HepG2 (cell line): ENCODE results near the gene RASA2. TPM values are rescaled to one million over a fixed set of nuclear protein-coding genes. Genes with fewer than 3 reads are reported as not detected.
A peak's percentile ranks its signal among the peaks of the same experiment; 100 is the strongest.

Experiments
- ATAC-seq: fragments of 200-7000 bp; cut with Tn5 transposase; 3 replicates; pipeline ENCODE4 v1.9.1; 2020; ENCODE audit warnings: mild to moderate bottlenecking, moderate library complexity
- BruUV-seq: library from RNA; stranded (reverse); fragments of 400-500 nt; replicated peaks from 2 replicates; lab custom pipeline; 2021; lab: Mats Ljungman, UMichigan
- CTCF ChIA-PET: fragments of 300-600 bp; formaldehyde crosslinking; extraction: SDS; loops from one replicate; lab custom pipeline; 2021; ENCODE audit warnings: low total read pairs, inconsistent platforms, low intra/inter-chr PET ratio; lab: Yijun Ruan, JAX
- POLR2A ChIA-PET: fragments of 350-600 bp; sonication (Branson Sonifier 250); formaldehyde crosslinking; loops from one replicate; lab custom pipeline; 2020; ENCODE audit warnings: antibody characterized with exemption, inconsistent platforms; lab: Yijun Ruan, JAX
- DNase-seq: peaks from one replicate; pipeline ENCODE4 v3.0.0-alpha.2; 2015; ENCODE audit warnings: low spot score
- FAIRE-seq: peaks from 3 replicates; lab custom pipeline; 2011; peaks lifted over from hg19 to GRCh38; lab: Jason Lieb, UNC
- H2AFZ ChIP-seq: one replicate; pipeline ENCODE4 v1.6.1; 2011; ENCODE audit warnings: low read length, inconsistent platforms
- H3K27ac ChIP-seq: fragments of 300-600 bp; 3 replicates; pipeline ENCODE4 v1.8.0; 2011; ENCODE audit warnings: mixed run types, mild to moderate bottlenecking, mixed read lengths, low read length, inconsistent platforms; ENCODE audit not compliant: insufficient read depth; ENCODE audit errors: extremely low read length
- H3K27me3 ChIP-seq, 2 experiments: fragments of 200-600 bp in 1 of 2; 2 replicates in 1 of 2; 3 replicates in 1 of 2; pipeline versions ENCODE4 v1.6.0 to v1.8.0; 2011; ENCODE audit warnings: low read length in 2 of 2, mild to moderate bottlenecking in 2 of 2, moderate library complexity in 2 of 2, inconsistent platforms in 1 of 2; ENCODE audit not compliant: insufficient read depth in 2 of 2, control insufficient read depth in 1 of 2
- H3K36me3 ChIP-seq, 2 experiments: fragments of 200-600 bp in 1 of 2; replicated peaks in 1 of 2; 2 replicates in 1 of 2; 3 replicates in 1 of 2; pipeline versions ENCODE4 v1.5.1 to v1.8.0; 2011; ENCODE audit warnings: low read length in 2 of 2, inconsistent platforms in 1 of 2; ENCODE audit not compliant: insufficient read depth in 2 of 2, control insufficient read depth in 1 of 2
- H3K4me1 ChIP-seq: 2 replicates; pipeline ENCODE4 v1.5.1; 2012; ENCODE audit warnings: low read length, inconsistent platforms; ENCODE audit not compliant: insufficient read depth
- H3K4me2 ChIP-seq: 2 replicates; pipeline ENCODE4 v1.6.0; 2011; ENCODE audit warnings: low read depth, low read length, inconsistent platforms
- H3K4me3 ChIP-seq, 3 experiments: fragments of 200-600 bp in 1 of 3; sonication (generic), shearing (Covaris generic) in 1 of 3; replicated peaks in 1 of 3; 2 replicates each; pipeline ENCODE4 v1.5.1; 2011 to 2016; ENCODE audit warnings: low read length in 3 of 3, inconsistent platforms in 2 of 3, low read depth in 2 of 3, mild to moderate bottlenecking in 2 of 3, control low read depth in 1 of 3, mixed read lengths in 1 of 3; ENCODE audit not compliant: insufficient read depth in 1 of 3
- H3K79me2 ChIP-seq: one replicate; pipeline ENCODE4 v1.6.1; 2011; ENCODE audit warnings: low read length, inconsistent platforms; ENCODE audit not compliant: insufficient read depth
- H3K9ac ChIP-seq: 2 replicates; pipeline ENCODE4 v1.6.0; 2011; ENCODE audit warnings: mild to moderate bottlenecking, low read depth, low read length, inconsistent platforms; ENCODE audit not compliant: insufficient read depth
- H3K9me3 ChIP-seq: 2 replicates; pipeline ENCODE4 v1.5.1; 2012; ENCODE audit warnings: mild to moderate bottlenecking, low read length
- H4K20me1 ChIP-seq: 2 replicates; pipeline ENCODE4 v1.6.0; 2011; ENCODE audit warnings: inconsistent platforms, mild to moderate bottlenecking, low read length, moderate library complexity; ENCODE audit not compliant: insufficient read depth
- ARID2 ChIP-seq: sonication (generic); formaldehyde crosslinking; IDR thresholded peaks from 2 replicates; pipeline ENCODE4 v1.8.1; 2022; ENCODE audit warnings: mild to moderate bottlenecking, missing genetic modification reagents, borderline replicate concordance
- FOXP1 ChIP-seq, 2 experiments: fragments of 450-650 bp in 1 of 2; IDR thresholded peaks; 2 replicates each; pipeline ENCODE4 v1.6.1; 2017 to 2018; ENCODE audit warnings: antibody characterized with exemption in 1 of 2
- HDAC6 ChIP-seq: fragments of 200-600 bp; sonication (generic); IDR thresholded peaks from 2 replicates; pipeline ENCODE4 v1.7.0; 2017; ENCODE audit warnings: mild to moderate bottlenecking, antibody characterized with exemption, low read length, low read depth
- HES4 ChIP-seq: sonication (generic); formaldehyde crosslinking; IDR thresholded peaks from 2 replicates; pipeline ENCODE4 v1.9.0; 2021; ENCODE audit warnings: mild to moderate bottlenecking, missing genetic modification reagents, borderline replicate concordance
- HNRNPH1 ChIP-seq: fragments of 200-400 bp; formaldehyde crosslinking; optimal IDR thresholded peaks from 2 replicates; pipeline ENCODE3; 2017; ENCODE audit warnings: mild to moderate bottlenecking, low read depth, low read length
- HOXA9 ChIP-seq: sonication (generic); formaldehyde crosslinking; IDR thresholded peaks from 2 replicates; pipeline ENCODE4 v1.8.1; 2022; ENCODE audit warnings: missing genetic modification reagents, mild to moderate bottlenecking, moderate library complexity, borderline replicate concordance
- KDM5B ChIP-seq: sonication (generic); formaldehyde crosslinking; IDR thresholded peaks from 2 replicates; pipeline ENCODE4 v1.4.0; 2020; ENCODE audit warnings: missing genetic modification reagents, mild to moderate bottlenecking, borderline replicate concordance
- MBD4 ChIP-seq: IDR thresholded peaks from 2 replicates; pipeline ENCODE4 v1.6.1; 2012; ENCODE audit warnings: low read length, inconsistent platforms, borderline replicate concordance
- MYNN ChIP-seq: sonication (generic); formaldehyde crosslinking; IDR thresholded peaks from 2 replicates; pipeline ENCODE4 v1.4.0; 2020; ENCODE audit warnings: mild to moderate bottlenecking, low read depth, missing genetic modification reagents
- RAD21 ChIP-seq: fragments of 450-650 bp; formaldehyde crosslinking; IDR thresholded peaks from 2 replicates; pipeline ENCODE4 v1.5.0; 2020; ENCODE audit warnings: mild to moderate bottlenecking
- SIX1 ChIP-seq: sonication (generic); formaldehyde crosslinking; IDR thresholded peaks from 2 replicates; pipeline ENCODE4 v1.4.0; 2020; ENCODE audit warnings: missing genetic modification reagents, borderline replicate concordance
- SMC3 ChIP-seq: IDR thresholded peaks from 2 replicates; pipeline ENCODE4 v1.6.1; 2011; ENCODE audit warnings: low read length, improper control_type of control experiment
- SNRNP70 ChIP-seq: fragments of 200-400 bp; formaldehyde crosslinking; IDR thresholded peaks from 2 replicates; pipeline ENCODE4 v1.6.1; 2017; ENCODE audit warnings: mild to moderate bottlenecking, low read depth, low read length, moderate library complexity
- SP1 ChIP-seq, 2 experiments: fragments of 450-650 bp in 1 of 2; sonication (generic) in 1 of 2; formaldehyde crosslinking in 1 of 2; IDR thresholded peaks; 2 replicates each; pipeline versions ENCODE4 v1.4.0 to v1.6.1; 2016 to 2020; ENCODE audit warnings: missing genetic modification reagents in 1 of 2
- SPEN ChIP-seq: sonication (generic); formaldehyde crosslinking; IDR thresholded peaks from 2 replicates; pipeline ENCODE4 v1.5.1; 2020; ENCODE audit warnings: low read depth, mild to moderate bottlenecking, missing genetic modification reagents
- STAG1 ChIP-seq: sonication (generic); formaldehyde crosslinking; IDR thresholded peaks from 2 replicates; pipeline ENCODE4 v1.4.0; 2020; ENCODE audit warnings: missing genetic modification reagents
- THAP11 ChIP-seq: IDR thresholded peaks from 2 replicates; pipeline ENCODE4 v1.6.1; 2016; ENCODE audit warnings: missing biosample characterization, missing genetic modification reagents
- ZNF136 ChIP-seq: sonication (generic); formaldehyde crosslinking; IDR thresholded peaks from 2 replicates; pipeline ENCODE4 v1.8.1; 2022; ENCODE audit warnings: low read depth, mild to moderate bottlenecking, moderate library complexity, missing genetic modification reagents
- ZNF33B ChIP-seq: sonication (generic); formaldehyde crosslinking; IDR thresholded peaks from 2 replicates; pipeline ENCODE4 v1.5.1; 2020; ENCODE audit warnings: mild to moderate bottlenecking, missing genetic modification reagents
- ZNF34 ChIP-seq: sonication (generic); formaldehyde crosslinking; IDR thresholded peaks from 2 replicates; pipeline ENCODE4 v1.4.0; 2020; ENCODE audit warnings: mild to moderate bottlenecking, missing genetic modification reagents, borderline replicate concordance
- ZNF792 ChIP-seq: IDR thresholded peaks from 2 replicates; pipeline ENCODE4 v1.6.1; 2016
- WGBS: methylation state at CpG from one replicate; pipeline ENCODE4 v1.1.6; 2017; ENCODE audit warnings: low lambda C conversion rate; 5-methylcytosine and 5-hydroxymethylcytosine counted together
- in situ Hi-C: cut with HindIII; loops from 2 replicates; pipeline ENCODE4 v1.10.0; 2017; ENCODE audit warnings: low pct_unique_long_range_greater_than_20kb; ENCODE audit not compliant: extremely low pct_ligation_motif_present
- intact Hi-C: fragments of 100-400 bp; cut with micrococcal nuclease; formaldehyde crosslinking; loops from one replicate; pipeline ENCODE4 v1.10.0; 2022; ENCODE audit not compliant: unreplicated experiment
- polyA plus RNA-seq, 8 experiments: library from polyadenylated mRNA; depleted of rRNA in 3 of 8; stranded (reverse) in 7 of 8; unstranded in 1 of 8; fragments of >200 nt; fragmentation: Illumina TruSeq in 4 of 8; extraction: Trizol in 4 of 8; gene quantifications; 2 replicates each; pipeline versions ENCODE4 v1.2.1 to v1.2.3, GENCODE V29; 2011 to 2016; ENCODE audit warnings: low read depth in 4 of 8, missing spikeins in 1 of 8, mixed read lengths in 1 of 8; ENCODE audit not compliant: insufficient read depth in 1 of 8
- total RNA-seq, 5 experiments: library from RNA; depleted of rRNA; stranded (reverse); fragments of >200 nt; fragmentation: Illumina TruSeq; extraction: Trizol; gene quantifications; 2 replicates each; pipeline ENCODE4 v1.2.3, GENCODE V29; 2016; ENCODE audit warnings: low read depth in 1 of 5
- TF ChIP-seq, protein P1 (sequence below): sonication (generic); formaldehyde crosslinking; conservative IDR thresholded peaks from 2 replicates; pipeline ENCODE4 v1.8.0; 2022; ENCODE audit warnings: mild to moderate bottlenecking, moderate library complexity, missing genetic modification reagents
- TF ChIP-seq, protein P2 (sequence below): sonication (generic); formaldehyde crosslinking; IDR thresholded peaks from 2 replicates; pipeline ENCODE4 v1.5.0; 2020; ENCODE audit warnings: mild to moderate bottlenecking, missing genetic modification reagents, moderate library complexity

RASA2 gene
- total and polyA plus RNA-seq, 2 of the 13 experiments (the other 11 are each of a cell fraction or from before 2014, with no cell fraction given) = 5.4 to 8.5 TPM

DNA sequence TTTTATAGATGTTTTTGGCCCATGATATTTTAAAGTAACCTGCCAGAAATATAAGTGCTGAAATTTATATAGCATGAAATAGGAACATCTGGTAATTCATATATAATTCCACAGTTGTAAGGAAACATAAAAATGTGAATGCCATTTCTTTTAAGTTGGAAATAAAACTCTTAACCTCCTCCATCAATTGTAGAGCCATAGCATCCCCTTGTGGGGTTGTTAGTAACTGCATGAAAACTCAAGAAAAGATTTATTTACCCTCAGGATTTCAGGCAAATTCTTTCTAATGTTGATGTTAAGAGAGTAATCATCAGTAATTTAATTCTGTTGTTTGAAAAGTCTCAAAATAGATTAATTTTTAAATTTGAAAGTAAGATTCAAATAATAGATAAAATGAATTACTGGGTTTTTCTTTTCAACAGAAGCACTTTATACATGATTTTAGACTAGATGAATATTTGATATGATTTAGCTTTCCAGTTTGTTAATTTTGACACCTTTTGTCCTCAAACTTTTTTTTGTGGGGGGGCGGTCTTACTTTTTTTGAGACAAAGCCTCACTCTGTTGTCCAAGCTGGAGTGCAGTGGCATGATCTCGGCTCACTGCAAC is 74.7 kb downstream of the RASA2 start:
- ChIA-PET CTCF (interaction anchor here (1.2 to 2.6 kb wide), 4 partner anchors 87 to 253 kb away, joined by 4 to 42 read pairs (median 12); no protein-coding TSS in a partner anchor), POLR2A (no interaction called here)
- Histone ChIP-seq H3K36me3 (peaks cover 6 to 37% of the 10 kb centered on the region in 2 experiments), H3K27ac (no peak overlapping the region), H3K79me2 (no peaks in the 10 kb centered on the region), H3K4me1 (no peaks in the 10 kb centered on the region), H3K9ac (no peak overlapping the region), H3K4me2 (no peak overlapping the region), H4K20me1 (no peaks in the 10 kb centered on the region), H3K4me3 (no peak overlapping the region), H2AFZ (no peak overlapping the region), H3K9me3 (no peaks in the 10 kb centered on the region), H3K27me3 (no peaks in the 10 kb centered on the region)
- in situ Hi-C loops = loop anchor here (10.0 kb wide), 1 partner anchor 257 kb away; no protein-coding TSS in a partner anchor
- 73% methylated on average over 2 of the region's 2 CpGs for WGBS
- BruUV-seq = no TSS peak
- intact Hi-C loops = loop anchor here (1.0 to 5.0 kb wide), 3 partner anchors 87 to 254 kb away; no protein-coding TSS in a partner anchor
- DNase-seq (peak; percentile 63), ATAC-seq (no peak), FAIRE-seq (no peak)
- TF ChIP-seq MYNN (CRISPR knock-in tag) (no peak), HDAC6 (no peak), HNRNPH1 (no peak), HES4 (no peak), ZNF792 (no peak), STAG1 (CRISPR knock-in tag) (peak; percentile 92), HOXA9 (CRISPR knock-in tag) (no peak), ZNF136 (CRISPR knock-in tag) (no peak), ZNF34 (no peak), KDM5B (CRISPR knock-in tag) (no peak), SP1 (IDR thresholded peaks at IDR 0.05) (no peak), SP1 (CRISPR knock-in tag; IDR thresholded peaks at IDR 0.05) (no peak), FOXP1 (IDR thresholded peaks at IDR 0.05) (no peak), FOXP1 (CRISPR knock-in tag; IDR thresholded peaks at IDR 0.05) (no peak), SIX1 (CRISPR knock-in tag) (no peak), ARID2 (CRISPR knock-in tag) (no peak), SPEN (CRISPR knock-in tag) (no peak), SMC3 (peak; percentile 98), SNRNP70 (no peak), THAP11 (0 out of 2 replicates have a peak, but pooled peaks have one; percentile 13), ZNF33B (CRISPR knock-in tag) (no peak), RAD21 (CRISPR knock-in tag) (peak; percentile 80), MBD4 (0 out of 2 replicates have a peak, but pooled peaks have one; percentile 39)
- TF ChIP-seq, protein P1, sequence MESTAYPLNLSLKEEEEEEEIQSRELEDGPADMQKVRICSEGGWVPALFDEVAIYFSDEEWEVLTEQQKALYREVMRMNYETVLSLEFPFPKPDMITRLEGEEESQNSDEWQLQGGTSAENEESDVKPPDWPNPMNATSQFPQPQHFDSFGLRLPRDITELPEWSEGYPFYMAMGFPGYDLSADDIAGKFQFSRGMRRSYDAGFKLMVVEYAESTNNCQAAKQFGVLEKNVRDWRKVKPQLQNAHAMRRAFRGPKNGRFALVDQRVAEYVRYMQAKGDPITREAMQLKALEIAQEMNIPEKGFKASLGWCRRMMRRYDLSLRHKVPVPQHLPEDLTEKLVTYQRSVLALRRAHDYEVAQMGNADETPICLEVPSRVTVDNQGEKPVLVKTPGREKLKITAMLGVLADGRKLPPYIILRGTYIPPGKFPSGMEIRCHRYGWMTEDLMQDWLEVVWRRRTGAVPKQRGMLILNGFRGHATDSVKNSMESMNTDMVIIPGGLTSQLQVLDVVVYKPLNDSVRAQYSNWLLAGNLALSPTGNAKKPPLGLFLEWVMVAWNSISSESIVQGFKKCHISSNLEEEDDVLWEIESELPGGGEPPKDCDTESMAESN = no peak
- TF ChIP-seq, protein P2, sequence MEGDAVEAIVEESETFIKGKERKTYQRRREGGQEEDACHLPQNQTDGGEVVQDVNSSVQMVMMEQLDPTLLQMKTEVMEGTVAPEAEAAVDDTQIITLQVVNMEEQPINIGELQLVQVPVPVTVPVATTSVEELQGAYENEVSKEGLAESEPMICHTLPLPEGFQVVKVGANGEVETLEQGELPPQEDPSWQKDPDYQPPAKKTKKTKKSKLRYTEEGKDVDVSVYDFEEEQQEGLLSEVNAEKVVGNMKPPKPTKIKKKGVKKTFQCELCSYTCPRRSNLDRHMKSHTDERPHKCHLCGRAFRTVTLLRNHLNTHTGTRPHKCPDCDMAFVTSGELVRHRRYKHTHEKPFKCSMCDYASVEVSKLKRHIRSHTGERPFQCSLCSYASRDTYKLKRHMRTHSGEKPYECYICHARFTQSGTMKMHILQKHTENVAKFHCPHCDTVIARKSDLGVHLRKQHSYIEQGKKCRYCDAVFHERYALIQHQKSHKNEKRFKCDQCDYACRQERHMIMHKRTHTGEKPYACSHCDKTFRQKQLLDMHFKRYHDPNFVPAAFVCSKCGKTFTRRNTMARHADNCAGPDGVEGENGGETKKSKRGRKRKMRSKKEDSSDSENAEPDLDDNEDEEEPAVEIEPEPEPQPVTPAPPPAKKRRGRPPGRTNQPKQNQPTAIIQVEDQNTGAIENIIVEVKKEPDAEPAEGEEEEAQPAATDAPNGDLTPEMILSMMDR (CRISPR knock-in tag) = peak; percentile 79
